Sigmoid colon (tissue), 7 donors: Measurements from ENCODE around the gene MIF4GD. TPM values are rescaled to one million over a fixed set of nuclear protein-coding genes. Genes with fewer than 3 reads are reported as not detected.

ENCODE experiments used
- DNase-seq: peaks from one replicate; pipeline ENCODE4 v3.0.0-alpha.2; 2019
- H3K27ac ChIP-seq, 4 donors: fragments of 200-600 bp; sonication (generic); one replicate each; pipeline ENCODE4 v1.5.1; 2016 to 2019; ENCODE audit warnings: mild to moderate bottlenecking in 1 of 4
- H3K27me3 ChIP-seq, 3 donors: fragments of 200-600 bp; sonication (generic); one replicate each; pipeline ENCODE4 v1.5.1; 2019; ENCODE audit warnings: mild to moderate bottlenecking in 1 of 3
- H3K36me3 ChIP-seq, 4 donors: fragments of 200-600 bp; sonication (generic); one replicate each; pipeline ENCODE4 v1.5.1; 2016 to 2019
- H3K4me1 ChIP-seq, 4 donors: fragments of 200-600 bp; sonication (generic); one replicate each; pipeline ENCODE4 v1.5.1; 2017 to 2019
- H3K4me3 ChIP-seq, 4 donors: fragments of 200-600 bp; sonication (generic); one replicate each; pipeline ENCODE4 v1.5.1; 2017 to 2019; ENCODE audit warnings: mild to moderate bottlenecking in 2 of 4, moderate library complexity in 1 of 4
- H3K9me3 ChIP-seq, 4 donors: fragments of 200-600 bp in 3 of 4; sonication (generic) in 3 of 4; one replicate each; pipeline versions ENCODE4 v1.5.1 to v1.6.1; 2013 to 2019
- CTCF ChIP-seq, 4 experiments: fragments of 450-650 bp in 3 of 4; fragments of 200-600 bp in 1 of 4; IDR thresholded peaks; one replicate each; pipeline ENCODE4 v1.5.1; 2016 to 2019; ENCODE audit warnings: antibody characterized with exemption in 4 of 4, mild to moderate bottlenecking in 3 of 4, moderate library complexity in 2 of 4
- EP300 ChIP-seq, 4 donors: sonication (generic); formaldehyde crosslinking; IDR thresholded peaks; one replicate each; pipeline ENCODE4 v1.6.1; 2017; ENCODE audit warnings: antibody characterized with exemption in 4 of 4
- POLR2A ChIP-seq, 2 donors: fragments of 450-650 bp; IDR thresholded peaks; one replicate each; pipeline ENCODE4 v1.6.1; 2016; ENCODE audit warnings: antibody characterized with exemption in 2 of 2, mild to moderate bottlenecking in 2 of 2, moderate library complexity in 2 of 2
- POLR2AphosphoS5 ChIP-seq, 4 donors: sonication (generic); formaldehyde crosslinking; IDR thresholded peaks; one replicate each; pipeline ENCODE4 v1.6.1; 2017; ENCODE audit warnings: antibody characterized with exemption in 4 of 4
- WGBS, 2 donors: extraction: QIAGEN DNeasy Blood & Tissue Kit; methylation state at CpG; one replicate each; pipeline ENCODE4 v1.1.7; 2013; 5-methylcytosine and 5-hydroxymethylcytosine counted together
- intact Hi-C: fragments of 100-400 bp; cut with DNase I; formaldehyde crosslinking; loops from one replicate; pipeline ENCODE4 v1.15.1; 2023
- polyA plus RNA-seq, 3 donors: library from polyadenylated mRNA; stranded (reverse); fragments of 200-250 nt; gene quantifications; one replicate each; pipeline ENCODE4 v1.2.3, GENCODE V29; 2013
- total RNA-seq, 4 donors: library from RNA; depleted of rRNA; stranded (reverse); fragments of >200 nt; gene quantifications; one replicate each; pipeline ENCODE4 v1.1.0, GENCODE V29; 2016
- donor health status: healthy with polysubstance abuse.
- donor health status: Bipolar disorder and iron deficiency.
- donor health status: healthy.

Gene MIF4GD
- total and polyA plus RNA-seq, 7 donors = 15.0 to 40.7 (median 21.0) TPM

- Histone ChIP-seq H3K4me1 (peaks cover 0 to 9% (median 8%) of the 10 kb centered on the region in 4 donors), H3K9me3 (no peaks in the 10 kb centered on the region), H3K27me3 (no peaks in the 10 kb centered on the region), H3K27ac (no peak overlapping the region), H3K4me3 (no peak overlapping the region), H3K36me3 (peaks cover 0 to 26% (median 2%) of the 10 kb centered on the region in 4 donors)
- intact Hi-C loops = no loop called here
- TF ChIP-seq EP300 (IDR thresholded peaks at IDR 0.05) = no peak
- no peak for TF ChIP-seq POLR2AphosphoS5 (IDR thresholded peaks at IDR 0.05)
- no peak for TF ChIP-seq POLR2A (IDR thresholded peaks at IDR 0.05)
- no peak for TF ChIP-seq CTCF (IDR thresholded peaks at IDR 0.05)
- DNase-seq = no peak
- WGBS, 2 donors = 91 to 94% methylated on average over 6 of the region's 6 CpGs
Observed at GRCh38 chr17:75277664-75278071, 6.6 kb upstream of the MIF4GD start.

DNA sequence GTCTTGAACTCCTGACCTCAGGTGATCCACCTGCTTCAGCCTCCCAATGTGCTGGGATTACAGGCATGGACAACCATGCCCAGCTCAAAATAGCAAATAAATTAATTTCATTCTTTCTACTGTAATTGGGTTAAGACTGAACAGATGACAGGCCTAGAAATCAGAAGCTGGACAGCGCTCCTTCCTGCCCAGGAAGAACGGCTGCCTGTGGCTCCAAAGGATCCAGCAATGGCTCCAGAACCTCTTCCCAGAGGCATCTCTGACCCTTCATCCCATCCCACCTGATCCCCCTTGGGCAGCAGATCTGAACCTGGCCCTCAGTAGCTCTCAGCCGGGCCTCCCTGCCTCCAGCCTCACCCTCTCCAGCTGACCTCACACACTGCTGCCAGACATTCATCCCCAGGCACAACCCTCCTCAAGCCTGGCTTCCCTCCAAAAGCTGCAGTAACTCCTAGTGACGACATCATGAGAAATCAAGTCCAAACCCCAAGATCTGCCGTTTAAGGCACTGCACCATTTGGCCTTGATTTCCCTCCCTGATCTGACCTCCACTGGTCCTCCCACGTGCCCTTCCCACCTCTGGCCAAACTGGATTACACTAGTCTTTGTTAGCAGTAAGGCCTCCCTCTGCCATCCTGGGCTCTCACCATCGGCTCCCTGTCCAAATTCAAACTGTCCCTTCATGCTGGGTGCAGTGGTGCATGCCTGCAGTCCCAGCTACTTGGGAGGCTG, 3.1 kb upstream of the MIF4GD start:
- intact Hi-C loops = loop anchor here (5.0 kb wide), 2 partner anchors 133 to 243 kb away; partner anchors contain the start of genes CASKIN2, GRB2 and TSEN54
- no peak for DNase-seq
- H3K27me3 ChIP-seq = no peaks in the 10 kb centered on the region
- TF ChIP-seq POLR2A (IDR thresholded peaks at IDR 0.05) (no peak), CTCF (IDR thresholded peaks at IDR 0.05) (no peak), EP300 (IDR thresholded peaks at IDR 0.05) (no peak), POLR2AphosphoS5 (IDR thresholded peaks at IDR 0.05) (no peak)
- no peak overlapping the region for H3K4me3 ChIP-seq
- no peak overlapping the region for H3K27ac ChIP-seq
- 73 to 80% methylated on average over 7 of the region's 7 CpGs for WGBS, 2 donors
- H3K9me3 ChIP-seq = no peaks in the 10 kb centered on the region
- H3K4me1 ChIP-seq = peaks cover 0 to 32% (median 25%) of the 10 kb centered on the region in 4 donors
- H3K36me3 ChIP-seq = peaks cover 0 to 16% (median 2%) of the 10 kb centered on the region in 4 donors

DNA sequence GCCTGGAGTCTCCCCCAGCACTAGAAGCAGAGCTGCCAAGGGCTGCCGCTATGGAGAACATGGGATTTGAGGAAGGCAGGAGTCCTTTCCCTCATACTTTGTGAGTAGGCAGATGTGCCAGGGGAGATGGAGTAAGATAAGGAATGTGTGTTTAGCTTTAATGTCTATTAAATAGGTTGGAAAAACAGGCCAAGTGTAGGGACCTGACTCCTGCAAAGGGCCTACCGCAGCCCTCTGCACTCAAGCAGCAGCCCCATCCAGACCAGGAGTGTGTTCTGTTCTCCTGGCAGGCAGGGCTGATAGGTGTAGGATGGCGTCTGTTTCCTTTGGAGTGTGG, 1.8 kb upstream of the MIF4GD start:
- 83 to 90% methylated on average over 3 of the region's 3 CpGs for WGBS, 2 donors
- Histone ChIP-seq H3K4me3 (no peak overlapping the region), H3K27me3 (no peaks in the 10 kb centered on the region), H3K27ac (peak overlapping the region in 3 of 4 donors; percentile 37 to 96 (median 94)), H3K4me1 (peaks cover 0 to 32% (median 25%) of the 10 kb centered on the region in 4 donors), H3K9me3 (no peaks in the 10 kb centered on the region), H3K36me3 (peaks cover 0 to 8% (median under 1%) of the 10 kb centered on the region in 4 donors)
- no peak for DNase-seq
- TF ChIP-seq POLR2A (IDR thresholded peaks at IDR 0.05) = no peak
- TF ChIP-seq EP300 (IDR thresholded peaks at IDR 0.05) = no peak
- no peak for TF ChIP-seq CTCF (IDR thresholded peaks at IDR 0.05)
- no peak for TF ChIP-seq POLR2AphosphoS5 (IDR thresholded peaks at IDR 0.05)
- intact Hi-C loops = loop anchor here (5.0 kb wide), 2 partner anchors 134 to 244 kb away; partner anchors contain the start of genes CASKIN2, GRB2 and TSEN54

- H3K27me3 ChIP-seq = no peaks in the 10 kb centered on the region
- H3K36me3 ChIP-seq = peaks cover 0 to 4% (median under 1%) of the 10 kb centered on the region in 4 donors
- peak; percentile 86 for DNase-seq
- 51 to 55% methylated on average over 24 of the region's 24 CpGs for WGBS, 2 donors
- H3K9me3 ChIP-seq = no peaks in the 10 kb centered on the region
- TF ChIP-seq EP300 (IDR thresholded peaks at IDR 0.05) (no peak), CTCF (IDR thresholded peaks at IDR 0.05) (no peak), POLR2A (IDR thresholded peaks at IDR 0.05) (no peak), POLR2AphosphoS5 (IDR thresholded peaks at IDR 0.05) (no peak)
- intact Hi-C loops = loop anchor here (2.0 to 5.0 kb wide), 3 partner anchors 17 to 245 kb away; partner anchors contain the start of genes CASKIN2, GRB2, SLC25A19 and TSEN54
- peak overlapping the region; percentile 47 to 89 (median 82) for H3K4me3 ChIP-seq
- peak overlapping the region; percentile 94 to 99 (median 96) for H3K27ac ChIP-seq
- peaks cover 0 to 32% (median 25%) of the 10 kb centered on the region in 4 donors for H3K4me1 ChIP-seq
Observed at GRCh38 chr17:75271955-75272847, 1.2 kb upstream of the MIF4GD start.
